OCI-LY7 (cell line): ENCODE data around the gene TRAPPC1.

Experiments
- EZH2phosphoT487 ChIP-seq: fragments of 200-600 bp; sonication (generic); IDR thresholded peaks from 2 replicates; pipeline ENCODE4 v1.6.1; 2018; ENCODE audit warnings: low read depth, borderline replicate concordance, mild to moderate bottlenecking, mixed run types, antibody characterized with exemption, low read length, moderate library complexity, mixed read lengths
- TF ChIP-seq, protein P1 (sequence below): fragments of 200-600 bp; sonication (generic); conservative IDR thresholded peaks from 2 replicates; pipeline ENCODE4 v1.5.1; 2014; ENCODE audit warnings: mild to moderate bottlenecking, antibody characterized with exemption, low read length, moderate library complexity, mixed read lengths

DNA sequence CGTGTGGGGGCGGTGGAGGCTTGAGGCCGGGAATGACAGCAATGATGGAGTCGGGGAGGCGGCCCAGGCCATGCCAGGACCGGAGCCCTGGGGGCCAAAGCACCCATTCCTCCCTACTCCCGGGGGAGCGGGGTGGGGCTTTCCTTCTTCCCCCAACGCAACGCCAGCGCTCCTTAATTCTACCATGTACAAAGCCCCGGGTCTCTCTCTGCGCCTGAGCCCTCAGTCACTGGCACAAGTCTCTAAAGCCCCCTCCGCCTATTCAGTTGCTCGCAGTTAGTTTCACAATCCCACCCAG is 15.4 kb downstream of the TRAPPC1 start:
- TF ChIP-seq, protein P1, sequence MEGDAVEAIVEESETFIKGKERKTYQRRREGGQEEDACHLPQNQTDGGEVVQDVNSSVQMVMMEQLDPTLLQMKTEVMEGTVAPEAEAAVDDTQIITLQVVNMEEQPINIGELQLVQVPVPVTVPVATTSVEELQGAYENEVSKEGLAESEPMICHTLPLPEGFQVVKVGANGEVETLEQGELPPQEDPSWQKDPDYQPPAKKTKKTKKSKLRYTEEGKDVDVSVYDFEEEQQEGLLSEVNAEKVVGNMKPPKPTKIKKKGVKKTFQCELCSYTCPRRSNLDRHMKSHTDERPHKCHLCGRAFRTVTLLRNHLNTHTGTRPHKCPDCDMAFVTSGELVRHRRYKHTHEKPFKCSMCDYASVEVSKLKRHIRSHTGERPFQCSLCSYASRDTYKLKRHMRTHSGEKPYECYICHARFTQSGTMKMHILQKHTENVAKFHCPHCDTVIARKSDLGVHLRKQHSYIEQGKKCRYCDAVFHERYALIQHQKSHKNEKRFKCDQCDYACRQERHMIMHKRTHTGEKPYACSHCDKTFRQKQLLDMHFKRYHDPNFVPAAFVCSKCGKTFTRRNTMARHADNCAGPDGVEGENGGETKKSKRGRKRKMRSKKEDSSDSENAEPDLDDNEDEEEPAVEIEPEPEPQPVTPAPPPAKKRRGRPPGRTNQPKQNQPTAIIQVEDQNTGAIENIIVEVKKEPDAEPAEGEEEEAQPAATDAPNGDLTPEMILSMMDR: no peak
- no peak for TF ChIP-seq EZH2phosphoT487
